ENCODE results near the gene GTPBP1. TPM values are rescaled to one million over a fixed set of nuclear protein-coding genes. Genes with fewer than 3 reads are reported as not detected.
A peak's percentile ranks its signal among the peaks of the same experiment; 100 is the strongest.

The GTPBP1 gene
- total RNA-seq, 4 donors from 2014 or later = 73.0 to 100 (median 76.8) TPM

DNA sequence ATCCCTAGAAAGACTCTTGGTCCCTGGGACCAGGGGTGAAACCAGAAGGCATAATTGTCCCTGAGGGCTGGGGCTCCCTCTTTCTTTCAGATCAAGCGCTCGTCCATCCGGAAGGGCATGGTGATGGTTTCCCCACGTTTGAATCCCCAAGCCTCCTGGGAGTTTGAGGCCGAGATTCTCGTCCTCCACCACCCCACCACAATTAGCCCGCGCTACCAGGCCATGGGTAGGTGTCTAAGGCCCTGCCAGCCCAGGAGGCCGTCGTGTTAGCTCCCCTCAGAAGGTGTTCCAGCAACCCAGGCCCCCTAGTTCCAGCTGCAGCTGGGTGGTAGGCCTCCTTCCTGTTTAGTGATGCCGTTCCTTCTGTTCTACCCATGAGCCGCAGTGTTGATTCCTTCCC is 21.4 kb downstream of the GTPBP1 start:
- TF ChIP-seq, protein P1, sequence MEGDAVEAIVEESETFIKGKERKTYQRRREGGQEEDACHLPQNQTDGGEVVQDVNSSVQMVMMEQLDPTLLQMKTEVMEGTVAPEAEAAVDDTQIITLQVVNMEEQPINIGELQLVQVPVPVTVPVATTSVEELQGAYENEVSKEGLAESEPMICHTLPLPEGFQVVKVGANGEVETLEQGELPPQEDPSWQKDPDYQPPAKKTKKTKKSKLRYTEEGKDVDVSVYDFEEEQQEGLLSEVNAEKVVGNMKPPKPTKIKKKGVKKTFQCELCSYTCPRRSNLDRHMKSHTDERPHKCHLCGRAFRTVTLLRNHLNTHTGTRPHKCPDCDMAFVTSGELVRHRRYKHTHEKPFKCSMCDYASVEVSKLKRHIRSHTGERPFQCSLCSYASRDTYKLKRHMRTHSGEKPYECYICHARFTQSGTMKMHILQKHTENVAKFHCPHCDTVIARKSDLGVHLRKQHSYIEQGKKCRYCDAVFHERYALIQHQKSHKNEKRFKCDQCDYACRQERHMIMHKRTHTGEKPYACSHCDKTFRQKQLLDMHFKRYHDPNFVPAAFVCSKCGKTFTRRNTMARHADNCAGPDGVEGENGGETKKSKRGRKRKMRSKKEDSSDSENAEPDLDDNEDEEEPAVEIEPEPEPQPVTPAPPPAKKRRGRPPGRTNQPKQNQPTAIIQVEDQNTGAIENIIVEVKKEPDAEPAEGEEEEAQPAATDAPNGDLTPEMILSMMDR (IDR thresholded peaks at IDR 0.05) = no peak
- no peak for TF ChIP-seq POLR2A (IDR thresholded peaks at IDR 0.05)
- no peak for TF ChIP-seq POLR2AphosphoS5 (IDR thresholded peaks at IDR 0.05)
- no peak for TF ChIP-seq EP300 (IDR thresholded peaks at IDR 0.05)
- H3K4me3 ChIP-seq = no peak overlapping the region
- WGBS = 90% methylated on average over 11 of the region's 12 CpGs
- no peaks in the 10 kb centered on the region for H3K9me3 ChIP-seq
- H3K27ac ChIP-seq = no peak overlapping the region
- H3K27me3 ChIP-seq = no peaks in the 10 kb centered on the region
- H3K4me1 ChIP-seq = peaks cover 2% of the 10 kb centered on the region
- DNase-seq (ENCODE audit: low spot score in 2 of 2) = no peak
- H3K36me3 ChIP-seq = peaks cover 98% of the 10 kb centered on the region

DNA sequence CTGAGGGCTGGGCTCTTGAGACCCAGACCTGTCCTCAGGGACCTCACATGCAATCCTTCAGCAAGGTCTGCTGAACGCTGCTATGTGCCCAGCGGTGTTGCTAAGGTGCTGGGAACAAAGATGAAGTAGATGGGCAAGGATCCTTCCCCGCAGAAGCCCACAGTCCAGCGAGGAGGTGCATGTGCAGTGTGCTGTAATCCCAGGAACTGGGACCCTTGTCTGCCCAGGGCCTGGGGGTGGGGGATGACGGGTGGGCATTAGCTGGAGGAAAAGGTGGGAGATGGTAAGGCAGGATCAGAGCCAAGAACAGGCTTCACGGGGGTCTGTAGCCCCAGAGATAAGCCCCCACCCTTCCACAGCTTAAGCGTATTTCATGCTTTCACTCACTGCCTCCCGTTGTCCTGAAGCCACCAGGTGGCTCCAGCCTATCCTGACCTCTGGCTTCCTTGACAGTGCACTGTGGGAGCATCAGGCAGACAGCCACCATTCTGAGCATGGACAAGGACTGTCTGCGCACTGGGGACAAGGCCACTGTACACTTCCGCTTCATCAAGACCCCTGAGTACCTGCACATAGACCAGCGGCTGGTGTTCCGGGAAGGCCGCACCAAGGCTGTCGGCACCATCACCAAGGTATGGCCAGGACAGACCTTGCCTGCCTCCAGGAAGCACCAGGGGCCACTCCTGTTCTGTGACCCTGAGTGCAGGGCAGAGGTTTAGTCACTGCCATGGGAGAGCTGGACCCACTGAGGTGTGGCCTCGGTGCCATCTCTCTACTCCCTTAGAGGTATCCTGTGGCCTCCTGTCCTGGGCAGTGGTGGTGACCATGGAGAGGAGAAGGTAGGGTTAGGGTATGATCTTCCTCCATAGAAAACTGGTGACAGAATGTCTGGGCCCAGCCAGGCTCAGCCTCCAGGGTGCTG is 22.0 kb downstream of the GTPBP1 start:
- TF ChIP-seq POLR2AphosphoS5 (IDR thresholded peaks at IDR 0.05) = no peak
- TF ChIP-seq EP300 (IDR thresholded peaks at IDR 0.05) = no peak
- TF ChIP-seq, protein P1 (IDR thresholded peaks at IDR 0.05) = no peak
- no peak for TF ChIP-seq POLR2A (IDR thresholded peaks at IDR 0.05)
- 91% methylated on average over 13 of the region's 15 CpGs for WGBS
- Histone ChIP-seq H3K27ac (no peak overlapping the region), H3K27me3 (no peaks in the 10 kb centered on the region), H3K4me3 (no peak overlapping the region), H3K4me1 (peaks cover 8% of the 10 kb centered on the region), H3K36me3 (peaks cover 95% of the 10 kb centered on the region), H3K9me3 (no peaks in the 10 kb centered on the region)
- DNase-seq (ENCODE audit: low spot score in 2 of 2) = peak in 1 of 2 donors; percentile 53

- no peak for DNase-seq (ENCODE audit: low spot score in 2 of 2)
- Histone ChIP-seq H3K4me3 (no peak overlapping the region), H3K9me3 (no peaks in the 10 kb centered on the region), H3K36me3 (peaks cover 86% of the 10 kb centered on the region), H3K27me3 (no peaks in the 10 kb centered on the region), H3K27ac (no peak overlapping the region), H3K4me1 (peaks cover 21% of the 10 kb centered on the region)
- 95% methylated on average over 13 of the region's 18 CpGs for WGBS
- TF ChIP-seq POLR2A (IDR thresholded peaks at IDR 0.05) (no peak), EP300 (IDR thresholded peaks at IDR 0.05) (no peak), POLR2AphosphoS5 (IDR thresholded peaks at IDR 0.05) (no peak)
- TF ChIP-seq, protein P1 (IDR thresholded peaks at IDR 0.05) = no peak
These were observed 23.4 kb downstream of the GTPBP1 start for GRCh38 chr22:38728871-38729796.

GRCh38 chr22:38729946-38730345 is 24.2 kb downstream of the GTPBP1 start:
- no peaks in the 10 kb centered on the region for H3K9me3 ChIP-seq
- WGBS = 84% methylated on average over 6 of the region's 6 CpGs
- peaks cover 21% of the 10 kb centered on the region for H3K4me1 ChIP-seq
- peaks cover 78% of the 10 kb centered on the region for H3K36me3 ChIP-seq
- H3K4me3 ChIP-seq = no peak overlapping the region
- DNase-seq (ENCODE audit: low spot score in 2 of 2) = no peak
- H3K27me3 ChIP-seq = no peaks in the 10 kb centered on the region
- TF ChIP-seq EP300 (IDR thresholded peaks at IDR 0.05) (no peak), POLR2AphosphoS5 (IDR thresholded peaks at IDR 0.05) (no peak), POLR2A (IDR thresholded peaks at IDR 0.05) (no peak)
- TF ChIP-seq, protein P1 (IDR thresholded peaks at IDR 0.05) = no peak
- no peak overlapping the region for H3K27ac ChIP-seq

All from suprapubic skin (tissue), 4 donors.